SK-N-SH treated with all-trans-retinoic acid at 6 μM for 48 hours (cell line): ENCODE data around the gene WNT10A.

ENCODE experiments used
- ARNTL ChIP-seq: fragments of 450-650 bp; formaldehyde crosslinking; IDR thresholded peaks from 2 replicates; pipeline ENCODE4 v1.5.0; 2020; ENCODE audit warnings: low read depth, mild to moderate bottlenecking, moderate library complexity, borderline replicate concordance
- CREB5 ChIP-seq: fragments of 250-450 bp; sonication (Bioruptor Pico); IDR thresholded peaks from 2 replicates; pipeline ENCODE4 v1.5.1; 2020; ENCODE audit warnings: low read depth, mild to moderate bottlenecking, moderate library complexity
- ISL1 ChIP-seq: fragments of 250-450 bp; sonication (Bioruptor Pico); IDR thresholded peaks from 2 replicates; pipeline ENCODE4 v2.1.2; 2022; ENCODE audit warnings: mild to moderate bottlenecking, moderate library complexity
- OSR1 ChIP-seq: fragments of 250-450 bp; sonication (Bioruptor Pico); IDR thresholded peaks from 2 replicates; pipeline ENCODE4 v1.8.0; 2022; ENCODE audit warnings: moderate library complexity, mild to moderate bottlenecking, inconsistent platforms
- SNAI2 ChIP-seq: fragments of 250-450 bp; sonication (Bioruptor Pico); IDR thresholded peaks from 2 replicates; pipeline ENCODE4 v1.5.0; 2020; ENCODE audit warnings: mild to moderate bottlenecking, moderate library complexity
- TOX ChIP-seq: fragments of 250-450 bp; sonication (Bioruptor Pico); IDR thresholded peaks from 2 replicates; pipeline ENCODE4 v1.8.0; 2021; ENCODE audit warnings: mild to moderate bottlenecking, moderate library complexity, borderline replicate concordance
- ZFP3 ChIP-seq: fragments of 250-450 bp; sonication (Bioruptor Pico); IDR thresholded peaks from 2 replicates; pipeline ENCODE4 v1.5.0; 2020; ENCODE audit warnings: mild to moderate bottlenecking, moderate library complexity
- ZFP30 ChIP-seq: fragments of 450-650 bp; formaldehyde crosslinking; IDR thresholded peaks from 2 replicates; pipeline ENCODE4 v1.5.0; 2022; ENCODE audit warnings: mild to moderate bottlenecking, moderate library complexity
- ZNF565 ChIP-seq: fragments of 450-650 bp; formaldehyde crosslinking; conservative IDR thresholded peaks from 2 replicates; pipeline ENCODE4 v1.5.0; 2020; ENCODE audit warnings: low read depth, mild to moderate bottlenecking, moderate library complexity
- ZNF8 ChIP-seq: fragments of 450-650 bp; formaldehyde crosslinking; IDR thresholded peaks from 2 replicates; pipeline ENCODE4 v1.5.0; 2020; ENCODE audit warnings: mild to moderate bottlenecking, moderate library complexity
- TF ChIP-seq, protein P1 (sequence below): fragments of 250-450 bp; sonication (Bioruptor Pico); IDR thresholded peaks from 2 replicates; pipeline ENCODE4 v1.8.0; 2020; ENCODE audit warnings: mild to moderate bottlenecking, moderate library complexity, borderline replicate concordance

DNA sequence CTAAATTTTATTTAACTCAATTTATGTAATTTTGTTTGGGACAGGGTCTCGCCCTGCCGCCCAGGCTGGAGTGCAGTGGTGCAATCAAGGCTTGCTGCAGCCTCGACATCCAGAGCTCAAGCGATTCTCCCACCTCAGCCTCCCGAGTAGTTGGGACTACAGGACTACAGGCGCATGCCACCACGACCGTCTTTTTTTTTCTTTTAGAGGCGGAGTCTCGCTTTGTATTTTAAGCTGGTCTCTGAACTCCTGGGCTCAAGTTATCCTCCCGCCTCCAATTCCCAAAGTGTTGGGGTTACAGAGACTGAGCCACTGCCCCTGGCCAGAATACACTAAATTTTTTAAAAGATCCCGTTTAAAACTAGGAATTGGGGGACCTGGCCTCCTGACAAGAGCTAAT is 18.5 kb downstream of the WNT10A start:
- no peak for TF ChIP-seq ISL1 (CRISPR knock-in tag)
- no peak for TF ChIP-seq ARNTL (CRISPR knock-in tag)
- TF ChIP-seq, protein P1, sequence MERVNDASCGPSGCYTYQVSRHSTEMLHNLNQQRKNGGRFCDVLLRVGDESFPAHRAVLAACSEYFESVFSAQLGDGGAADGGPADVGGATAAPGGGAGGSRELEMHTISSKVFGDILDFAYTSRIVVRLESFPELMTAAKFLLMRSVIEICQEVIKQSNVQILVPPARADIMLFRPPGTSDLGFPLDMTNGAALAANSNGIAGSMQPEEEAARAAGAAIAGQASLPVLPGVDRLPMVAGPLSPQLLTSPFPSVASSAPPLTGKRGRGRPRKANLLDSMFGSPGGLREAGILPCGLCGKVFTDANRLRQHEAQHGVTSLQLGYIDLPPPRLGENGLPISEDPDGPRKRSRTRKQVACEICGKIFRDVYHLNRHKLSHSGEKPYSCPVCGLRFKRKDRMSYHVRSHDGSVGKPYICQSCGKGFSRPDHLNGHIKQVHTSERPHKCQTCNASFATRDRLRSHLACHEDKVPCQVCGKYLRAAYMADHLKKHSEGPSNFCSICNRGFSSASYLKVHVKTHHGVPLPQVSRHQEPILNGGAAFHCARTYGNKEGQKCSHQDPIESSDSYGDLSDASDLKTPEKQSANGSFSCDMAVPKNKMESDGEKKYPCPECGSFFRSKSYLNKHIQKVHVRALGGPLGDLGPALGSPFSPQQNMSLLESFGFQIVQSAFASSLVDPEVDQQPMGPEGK (CRISPR knock-in tag) = no peak
- no peak for TF ChIP-seq TOX
- no peak for TF ChIP-seq CREB5
- no peak for TF ChIP-seq SNAI2 (CRISPR knock-in tag)
- TF ChIP-seq ZFP30 (CRISPR knock-in tag) = no peak
- TF ChIP-seq ZNF8 (CRISPR knock-in tag) = no peak
- TF ChIP-seq ZFP3 (CRISPR knock-in tag) = no peak
- no peak for TF ChIP-seq OSR1
- no peak for TF ChIP-seq ZNF565 (CRISPR knock-in tag)
